Measurements from ENCODE around the gene SPG7.

DNA sequence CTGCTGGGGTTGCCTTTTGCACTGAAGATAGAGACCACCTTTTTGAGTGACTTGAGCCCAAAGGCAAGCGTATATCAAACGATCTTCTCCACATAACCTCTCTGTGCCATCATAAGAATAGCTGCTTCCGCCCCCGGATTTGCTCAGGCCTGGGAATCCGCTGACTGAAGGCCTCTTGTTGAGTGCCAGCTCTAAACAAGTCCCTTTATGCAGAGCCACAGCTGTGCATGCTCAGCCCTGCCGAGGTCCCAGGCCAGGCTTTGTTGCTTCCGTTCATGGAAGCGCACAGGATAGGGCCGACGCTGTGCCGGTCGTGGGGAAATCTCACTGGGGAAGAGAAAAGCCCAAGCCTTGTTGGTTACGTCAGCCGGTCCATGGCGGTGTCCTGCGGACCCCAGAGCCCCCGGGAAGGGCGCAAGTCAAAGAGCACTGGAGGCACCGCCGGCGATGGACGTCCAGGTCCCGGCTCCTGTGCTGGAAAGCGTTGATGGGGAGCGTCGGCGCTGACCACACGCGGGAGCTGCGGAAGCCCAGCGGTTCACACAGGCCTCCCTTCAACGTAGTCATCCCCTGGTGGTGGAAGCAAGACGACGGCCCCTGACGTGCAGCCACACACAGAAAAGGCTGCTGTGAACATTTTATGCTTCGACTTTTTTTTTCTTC is 28.8 kb downstream of the SPG7 start:
- TF ChIP-seq, protein P1, sequence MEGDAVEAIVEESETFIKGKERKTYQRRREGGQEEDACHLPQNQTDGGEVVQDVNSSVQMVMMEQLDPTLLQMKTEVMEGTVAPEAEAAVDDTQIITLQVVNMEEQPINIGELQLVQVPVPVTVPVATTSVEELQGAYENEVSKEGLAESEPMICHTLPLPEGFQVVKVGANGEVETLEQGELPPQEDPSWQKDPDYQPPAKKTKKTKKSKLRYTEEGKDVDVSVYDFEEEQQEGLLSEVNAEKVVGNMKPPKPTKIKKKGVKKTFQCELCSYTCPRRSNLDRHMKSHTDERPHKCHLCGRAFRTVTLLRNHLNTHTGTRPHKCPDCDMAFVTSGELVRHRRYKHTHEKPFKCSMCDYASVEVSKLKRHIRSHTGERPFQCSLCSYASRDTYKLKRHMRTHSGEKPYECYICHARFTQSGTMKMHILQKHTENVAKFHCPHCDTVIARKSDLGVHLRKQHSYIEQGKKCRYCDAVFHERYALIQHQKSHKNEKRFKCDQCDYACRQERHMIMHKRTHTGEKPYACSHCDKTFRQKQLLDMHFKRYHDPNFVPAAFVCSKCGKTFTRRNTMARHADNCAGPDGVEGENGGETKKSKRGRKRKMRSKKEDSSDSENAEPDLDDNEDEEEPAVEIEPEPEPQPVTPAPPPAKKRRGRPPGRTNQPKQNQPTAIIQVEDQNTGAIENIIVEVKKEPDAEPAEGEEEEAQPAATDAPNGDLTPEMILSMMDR (IDR thresholded peaks at IDR 0.05; ENCODE audit: low read length) = no peak
- TF ChIP-seq EZH2 (IDR thresholded peaks at IDR 0.05; ENCODE audit: borderline replicate concordance, low read length) = no peak
